Kidney (tissue), 14 donors: ENCODE data around the gene UGT1A9. TPM values are rescaled to one million over a fixed set of nuclear protein-coding genes. Genes with fewer than 3 reads are reported as not detected.

Experiments used
- DNase-seq, 5 donors: peaks; one replicate each; pipeline ENCODE4 v3.0.0-alpha.2; 2013 to 2020
- FAIRE-seq: peaks from 2 replicates; lab custom pipeline; 2012; peaks lifted over from hg19 to GRCh38; lab: Jason Lieb, UNC
- H3K27ac ChIP-seq, 2 donors: one replicate each; pipeline ENCODE4 v1.7.0; 2013; ENCODE audit warnings: low read depth in 2 of 2, low read length in 2 of 2, inconsistent platforms in 1 of 2
- H3K27me3 ChIP-seq: one replicate; pipeline ENCODE4 v1.7.1; 2013; ENCODE audit warnings: low read length, inconsistent platforms; ENCODE audit not compliant: control insufficient read depth, insufficient read depth
- H3K36me3 ChIP-seq, 3 donors: one replicate each; pipeline versions ENCODE4 v1.7.0 to v1.7.1; 2013; ENCODE audit warnings: low read length in 3 of 3, control low read depth in 1 of 3, inconsistent platforms in 1 of 3; ENCODE audit not compliant: insufficient read depth in 3 of 3, control insufficient read depth in 2 of 3
- H3K4me1 ChIP-seq, 3 donors: one replicate each; pipeline versions ENCODE4 v1.7.0 to v1.7.1; 2013; ENCODE audit warnings: low read length in 3 of 3, inconsistent platforms in 1 of 3, low read depth in 1 of 3; ENCODE audit not compliant: control insufficient read depth in 2 of 3, insufficient read depth in 2 of 3
- H3K4me3 ChIP-seq, 3 donors: one replicate each; pipeline versions ENCODE4 v1.7.0 to v1.8.1; 2013; ENCODE audit warnings: low read length in 3 of 3, control low read depth in 1 of 3, inconsistent platforms in 1 of 3
- H3K9ac ChIP-seq, 3 donors: one replicate each; pipeline versions ENCODE4 v1.7.0 to v1.7.1; 2013; ENCODE audit warnings: low read length in 3 of 3, control low read depth in 1 of 3, inconsistent platforms in 1 of 3
- H3K9me3 ChIP-seq, 3 donors: one replicate each; pipeline versions ENCODE4 v1.7.0 to v1.7.1; 2013; ENCODE audit warnings: low read length in 3 of 3, control low read depth in 1 of 3, inconsistent platforms in 1 of 3; ENCODE audit not compliant: control insufficient read depth in 2 of 3, insufficient read depth in 1 of 3
- intact Hi-C: fragments of 100-400 bp; cut with DNase I; formaldehyde crosslinking; loops from one replicate; pipeline ENCODE4 v1.11.1; 2022
- polyA plus RNA-seq: library from polyadenylated mRNA; stranded (reverse); fragments of 350-450 nt; fragmentation: Illumina TruSeq; extraction: RNeasy Lipid Tissue Mini Kit (QIAGEN cat#74804); gene quantifications from one replicate; pipeline ENCODE4 v1.2.3, GENCODE V29; 2014; ENCODE audit warnings: low read depth, low replicate concordance; ENCODE audit not compliant: insufficient read depth
- total RNA-seq: library from RNA; stranded (reverse); fragmentation: NEBNext Ultra II Directional; extraction: Animal tissue kit (Norgen Biotek cat#: 25700); gene quantifications from one replicate; pipeline ENCODE4 v1.2.1, GENCODE V29; 2021
- TF ChIP-seq, protein P1 (sequence below): IDR thresholded peaks from 3 replicates; pipeline ENCODE4 v1.5.1; 2012; ENCODE audit warnings: mild to moderate bottlenecking, moderate library complexity, borderline replicate concordance; ENCODE audit not compliant: insufficient read depth; ENCODE audit errors: extremely low read depth
- donor health status: control.
- donor health status: control.
- donor health status: control.
- donor health status: control.
- donor health status: control.
- donor health status: DM: yes; HTN: yes; CAD: no.
- donor health status: Normal renal cell carcinoma (clear cell type).

The UGT1A9 gene
- total and polyA plus RNA-seq, 2 donors from 2014 or later = 1.4 to 414 TPM

DNA sequence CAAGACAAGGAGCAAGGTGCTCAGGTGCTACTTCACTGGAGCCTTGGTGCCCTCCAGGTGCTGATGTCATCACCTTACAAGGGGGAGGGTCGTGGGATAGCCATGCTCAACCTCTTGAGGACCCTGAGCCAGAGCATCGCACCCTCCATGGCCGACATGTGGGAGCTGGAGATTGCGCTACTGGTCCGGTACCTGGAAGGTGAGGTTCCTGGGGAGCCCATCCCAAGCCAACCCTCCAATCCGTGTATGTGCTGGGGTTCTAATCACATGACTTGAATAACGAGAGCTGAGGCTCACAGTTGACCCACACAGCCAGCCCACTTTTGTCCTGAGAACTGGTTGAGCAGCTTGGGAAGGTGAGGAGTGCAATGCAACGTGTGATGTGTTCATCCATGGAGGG is 132.3 kb downstream of the UGT1A9 start:
- no peak for FAIRE-seq
- TF ChIP-seq, protein P1, sequence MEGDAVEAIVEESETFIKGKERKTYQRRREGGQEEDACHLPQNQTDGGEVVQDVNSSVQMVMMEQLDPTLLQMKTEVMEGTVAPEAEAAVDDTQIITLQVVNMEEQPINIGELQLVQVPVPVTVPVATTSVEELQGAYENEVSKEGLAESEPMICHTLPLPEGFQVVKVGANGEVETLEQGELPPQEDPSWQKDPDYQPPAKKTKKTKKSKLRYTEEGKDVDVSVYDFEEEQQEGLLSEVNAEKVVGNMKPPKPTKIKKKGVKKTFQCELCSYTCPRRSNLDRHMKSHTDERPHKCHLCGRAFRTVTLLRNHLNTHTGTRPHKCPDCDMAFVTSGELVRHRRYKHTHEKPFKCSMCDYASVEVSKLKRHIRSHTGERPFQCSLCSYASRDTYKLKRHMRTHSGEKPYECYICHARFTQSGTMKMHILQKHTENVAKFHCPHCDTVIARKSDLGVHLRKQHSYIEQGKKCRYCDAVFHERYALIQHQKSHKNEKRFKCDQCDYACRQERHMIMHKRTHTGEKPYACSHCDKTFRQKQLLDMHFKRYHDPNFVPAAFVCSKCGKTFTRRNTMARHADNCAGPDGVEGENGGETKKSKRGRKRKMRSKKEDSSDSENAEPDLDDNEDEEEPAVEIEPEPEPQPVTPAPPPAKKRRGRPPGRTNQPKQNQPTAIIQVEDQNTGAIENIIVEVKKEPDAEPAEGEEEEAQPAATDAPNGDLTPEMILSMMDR = no peak
- Histone ChIP-seq H3K36me3 (no peaks in the 10 kb centered on the region), H3K4me3 (no peak overlapping the region), H3K4me1 (no peaks in the 10 kb centered on the region), H3K9me3 (no peaks in the 10 kb centered on the region), H3K27ac (no peak overlapping the region), H3K27me3 (no peaks in the 10 kb centered on the region), H3K9ac (no peak overlapping the region)
- DNase-seq = peak in 1 of 5 donors; percentile 33
- intact Hi-C loops = no loop called here

DNA sequence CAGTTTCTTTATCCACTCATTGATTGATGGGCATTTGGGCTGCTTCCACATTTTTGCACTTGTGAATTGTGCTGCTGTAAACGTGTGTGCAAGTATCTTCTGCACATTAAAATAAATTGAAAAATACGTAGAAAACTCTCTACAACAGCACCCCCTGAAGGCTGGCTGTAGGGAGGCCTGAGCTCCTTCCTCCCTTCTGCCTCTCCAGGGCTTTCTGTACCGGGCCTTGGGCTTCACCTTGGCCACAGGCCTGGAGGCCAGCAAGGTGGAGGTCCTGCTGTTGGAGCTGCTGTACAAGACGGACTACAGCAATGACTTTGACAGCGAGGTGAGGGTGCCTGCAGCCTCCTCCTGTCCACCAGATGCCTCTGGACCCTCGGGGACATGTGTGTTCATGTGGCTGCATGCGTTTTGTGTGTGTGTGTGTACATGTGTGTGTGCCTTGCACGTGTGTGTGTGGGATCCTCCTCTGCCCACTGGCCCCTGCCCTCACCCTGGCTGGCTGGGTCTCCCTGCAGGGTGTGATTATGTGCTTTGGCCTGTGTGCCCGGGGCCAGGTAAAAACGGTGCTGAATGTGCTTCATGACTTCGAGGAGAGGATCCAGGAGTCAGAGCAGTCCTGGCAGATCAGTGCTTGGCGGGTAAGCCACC is 135.6 kb downstream of the UGT1A9 start:
- FAIRE-seq = no peak
- no peak overlapping the region for H3K9ac ChIP-seq
- H3K9me3 ChIP-seq = no peaks in the 10 kb centered on the region
- TF ChIP-seq, protein P1 = no peak
- intact Hi-C loops = no loop called here
- no peak overlapping the region for H3K27ac ChIP-seq
- no peaks in the 10 kb centered on the region for H3K36me3 ChIP-seq
- H3K4me1 ChIP-seq = no peaks in the 10 kb centered on the region
- DNase-seq = peak in 2 of 5 donors; percentile 14 to 40
- H3K27me3 ChIP-seq = no peaks in the 10 kb centered on the region
- H3K4me3 ChIP-seq = no peak overlapping the region

DNA sequence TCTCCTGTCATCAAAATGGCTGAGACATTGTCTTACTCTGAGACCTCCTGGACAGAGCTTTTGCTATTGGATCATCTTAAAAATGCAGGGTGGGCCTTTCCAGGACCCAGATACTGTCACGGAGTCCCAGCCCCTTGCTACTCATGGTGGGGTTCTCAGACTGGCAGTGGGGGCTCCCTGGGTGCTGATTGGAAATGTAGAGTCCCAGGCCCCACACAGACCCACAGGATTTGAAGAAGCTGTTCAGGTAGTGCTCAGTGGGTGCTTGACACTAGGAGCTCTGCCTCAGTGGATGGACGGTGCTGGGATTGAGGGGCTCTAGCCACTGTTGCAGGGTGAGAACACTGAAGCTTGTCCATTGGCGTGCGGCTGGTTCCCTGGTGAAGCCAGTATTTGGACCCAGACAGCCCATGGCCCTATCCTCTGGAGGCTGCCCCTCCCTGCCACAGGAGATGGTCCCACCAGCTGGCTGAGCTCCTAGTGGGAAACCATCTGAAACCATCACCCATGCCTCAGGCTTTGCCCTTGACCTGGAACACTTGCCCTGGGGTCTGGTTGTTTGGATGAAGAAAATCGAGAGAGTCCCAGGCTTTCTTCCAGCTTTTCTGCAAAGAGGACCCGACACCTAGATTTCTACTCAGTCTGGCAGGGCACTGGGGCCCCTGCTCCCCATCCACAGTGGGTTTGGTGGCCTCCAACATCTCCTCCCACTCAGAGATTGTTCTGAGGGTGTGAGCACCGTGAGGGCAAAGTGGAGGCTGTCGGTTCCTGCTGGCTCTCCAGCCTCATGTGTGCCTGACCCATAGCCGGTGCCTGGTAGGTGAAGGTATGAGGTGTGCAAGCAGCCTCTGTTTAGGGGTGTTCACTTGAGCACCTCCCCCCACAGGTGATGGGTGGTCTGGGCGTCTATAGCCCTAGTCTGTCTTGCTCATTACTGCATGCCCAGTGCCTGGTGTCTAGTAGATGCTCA is 136.6 kb downstream of the UGT1A9 start:
- no peaks in the 10 kb centered on the region for H3K27me3 ChIP-seq
- intact Hi-C loops = no loop called here
- H3K4me3 ChIP-seq = no peak overlapping the region
- H3K9me3 ChIP-seq = no peaks in the 10 kb centered on the region
- no peak overlapping the region for H3K9ac ChIP-seq
- TF ChIP-seq, protein P1 = no peak
- FAIRE-seq (no peak), DNase-seq (peak in 3 of 5 donors; percentile 3 to 46 (median 7))
- no peaks in the 10 kb centered on the region for H3K4me1 ChIP-seq
- H3K27ac ChIP-seq = no peak overlapping the region
- H3K36me3 ChIP-seq = no peaks in the 10 kb centered on the region
